ENCODE results near the gene SLC13A2.

The SLC13A2 gene

DNA sequence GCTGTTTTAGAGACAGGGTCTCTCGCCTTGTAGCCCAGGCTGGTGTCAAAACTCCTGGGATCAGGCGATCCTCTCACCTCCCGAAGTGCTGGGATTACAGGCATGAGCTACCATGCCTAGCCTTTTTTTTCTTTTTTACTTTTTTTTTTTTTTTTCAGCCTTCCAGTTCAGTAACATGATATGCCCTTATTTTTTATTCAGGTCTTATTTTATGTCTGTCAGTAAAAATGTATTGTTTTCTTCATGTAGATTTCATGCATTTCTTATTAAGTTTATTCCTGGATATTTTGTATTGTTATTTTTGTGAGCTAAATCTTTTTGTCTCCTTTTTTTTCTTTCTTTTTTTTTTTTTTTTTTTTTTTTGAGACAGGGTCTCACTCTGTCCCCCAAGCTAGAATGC lies 30.0 kb downstream of the SLC13A2 start:
- Histone ChIP-seq H3K4me3 (ENCODE audit: low read depth, low read length) (no peak overlapping the region), H3K27ac (no peak overlapping the region), H2AFZ (no peak overlapping the region), H3K27me3 (ENCODE audit: control insufficient read depth, insufficient read depth, low read length) (no peaks in the 10 kb centered on the region), H3K36me3 (ENCODE audit: control insufficient read depth, insufficient read depth, low read length) (no peaks in the 10 kb centered on the region), H3K9me3 (ENCODE audit: control insufficient read depth, low read length) (no peaks in the 10 kb centered on the region), H3K4me2 (ENCODE audit: low read length) (no peak overlapping the region), H3K79me2 (no peaks in the 10 kb centered on the region), H3K4me1 (no peaks in the 10 kb centered on the region), H3K9ac (no peak overlapping the region)
- TF ChIP-seq, protein P1, sequence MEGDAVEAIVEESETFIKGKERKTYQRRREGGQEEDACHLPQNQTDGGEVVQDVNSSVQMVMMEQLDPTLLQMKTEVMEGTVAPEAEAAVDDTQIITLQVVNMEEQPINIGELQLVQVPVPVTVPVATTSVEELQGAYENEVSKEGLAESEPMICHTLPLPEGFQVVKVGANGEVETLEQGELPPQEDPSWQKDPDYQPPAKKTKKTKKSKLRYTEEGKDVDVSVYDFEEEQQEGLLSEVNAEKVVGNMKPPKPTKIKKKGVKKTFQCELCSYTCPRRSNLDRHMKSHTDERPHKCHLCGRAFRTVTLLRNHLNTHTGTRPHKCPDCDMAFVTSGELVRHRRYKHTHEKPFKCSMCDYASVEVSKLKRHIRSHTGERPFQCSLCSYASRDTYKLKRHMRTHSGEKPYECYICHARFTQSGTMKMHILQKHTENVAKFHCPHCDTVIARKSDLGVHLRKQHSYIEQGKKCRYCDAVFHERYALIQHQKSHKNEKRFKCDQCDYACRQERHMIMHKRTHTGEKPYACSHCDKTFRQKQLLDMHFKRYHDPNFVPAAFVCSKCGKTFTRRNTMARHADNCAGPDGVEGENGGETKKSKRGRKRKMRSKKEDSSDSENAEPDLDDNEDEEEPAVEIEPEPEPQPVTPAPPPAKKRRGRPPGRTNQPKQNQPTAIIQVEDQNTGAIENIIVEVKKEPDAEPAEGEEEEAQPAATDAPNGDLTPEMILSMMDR (IDR thresholded peaks at IDR 0.05): no peak

DNA sequence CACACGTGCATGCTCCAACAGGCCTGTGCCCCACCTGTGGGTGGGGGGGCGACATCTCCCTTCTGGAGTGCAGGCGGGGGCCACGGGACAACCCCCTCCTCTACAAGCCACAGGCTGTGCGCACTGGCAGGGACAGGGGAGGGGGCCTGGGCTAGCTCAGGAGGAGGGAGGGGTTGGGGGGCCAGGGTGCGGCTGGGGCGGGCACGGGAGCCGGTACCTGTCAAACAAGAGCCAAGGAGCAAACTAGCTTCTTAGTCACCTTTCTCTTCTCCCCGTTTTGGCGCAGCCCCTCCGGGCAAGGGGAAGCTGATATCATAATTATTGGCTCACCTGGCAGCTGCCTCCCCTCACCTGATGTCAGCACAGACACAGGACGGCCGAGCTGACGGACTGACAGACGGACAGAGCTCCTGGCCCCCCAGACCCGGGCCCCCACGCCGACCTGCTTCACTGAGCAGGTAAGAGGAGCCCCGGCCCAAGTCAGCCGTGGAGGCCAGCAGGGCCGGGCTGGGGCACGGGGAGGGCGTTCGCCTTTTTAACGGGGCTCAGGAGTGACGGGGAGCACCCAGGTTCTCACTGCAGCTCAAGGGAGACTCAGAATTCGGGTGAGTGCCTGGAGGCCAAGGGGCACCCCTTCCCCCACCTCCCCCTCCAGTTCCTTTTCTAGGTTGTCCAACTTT lies 32.7 kb downstream of the SLC13A2 start, which contains the start of gene FOXN1:
Gene FOXN1, plus strand, starts transcription at position 363 of the 680 bp plus-strand sequence. CDS start 17,622 bp downstream, outside the sequence.
- Histone ChIP-seq H3K9me3 (ENCODE audit: control insufficient read depth, low read length) (no peaks in the 10 kb centered on the region), H3K4me1 (peaks cover 3% of the 10 kb centered on the region), H3K36me3 (ENCODE audit: control insufficient read depth, insufficient read depth, low read length) (no peaks in the 10 kb centered on the region), H2AFZ (peak within 1 kb of the TSS; percentile 22), H3K4me3 (ENCODE audit: low read depth, low read length) (no peak within 1 kb of the TSS), H3K4me2 (ENCODE audit: low read length) (no peak within 1 kb of the TSS), H3K79me2 (no peaks in the 10 kb centered on the region), H3K27ac (no peak within 1 kb of the TSS), H3K27me3 (ENCODE audit: control insufficient read depth, insufficient read depth, low read length) (no peaks in the 10 kb centered on the region), H3K9ac (no peak within 1 kb of the TSS)
- TF ChIP-seq, protein P1 (IDR thresholded peaks at IDR 0.05): no peak

- no peaks in the 10 kb centered on the region for H3K27me3 ChIP-seq (ENCODE audit: control insufficient read depth, insufficient read depth, low read length)
- no peaks in the 10 kb centered on the region for H3K36me3 ChIP-seq (ENCODE audit: control insufficient read depth, insufficient read depth, low read length)
- no peaks in the 10 kb centered on the region for H3K9me3 ChIP-seq (ENCODE audit: control insufficient read depth, low read length)
- no peak overlapping the region for H3K4me2 ChIP-seq (ENCODE audit: low read length)
- TF ChIP-seq, protein P1 (IDR thresholded peaks at IDR 0.05): no peak
- no peak overlapping the region for H3K4me3 ChIP-seq (ENCODE audit: low read depth, low read length)
- H3K27ac ChIP-seq: no peak overlapping the region
- H3K9ac ChIP-seq: no peak overlapping the region
- peaks cover 3% of the 10 kb centered on the region for H3K4me1 ChIP-seq
- no peak overlapping the region for H2AFZ ChIP-seq
- no peaks in the 10 kb centered on the region for H3K79me2 ChIP-seq
These were observed 33.5 kb downstream of the SLC13A2 start for GRCh38 chr17:28506763-28507487.

DNA sequence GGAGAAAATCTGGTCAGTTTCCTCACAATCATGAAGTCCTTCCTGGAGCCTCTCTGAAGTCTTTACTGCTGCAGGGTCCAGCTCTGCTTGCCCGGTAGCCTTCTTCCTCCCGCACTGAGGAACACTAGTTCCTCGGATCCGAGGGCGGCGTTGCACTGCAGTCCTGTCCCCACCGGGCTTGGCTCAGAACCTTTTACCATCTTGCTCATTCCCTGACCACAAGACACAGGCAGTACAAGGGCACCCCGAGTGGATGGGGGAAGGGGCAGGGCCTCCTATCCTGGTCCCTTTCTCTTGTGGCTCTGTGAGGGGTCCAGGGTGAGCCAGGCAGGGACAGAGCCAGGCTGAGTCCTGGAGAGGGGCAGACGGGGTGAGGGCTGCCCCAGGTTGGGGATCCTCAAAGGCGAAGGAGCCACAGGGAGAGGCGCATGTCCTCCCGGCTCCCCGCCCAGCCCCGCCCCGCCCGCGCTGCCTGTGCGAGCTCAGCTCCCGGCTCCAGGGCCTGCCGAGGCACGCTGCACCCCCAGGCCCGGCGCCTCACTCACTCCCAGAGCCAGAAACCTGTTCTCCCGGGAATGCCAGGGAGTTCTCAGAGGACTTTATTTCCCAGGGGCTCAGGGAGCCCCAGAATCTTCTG lies 34.2 kb downstream of the SLC13A2 start:
- H3K9me3 ChIP-seq (ENCODE audit: control insufficient read depth, low read length): no peaks in the 10 kb centered on the region
- no peaks in the 10 kb centered on the region for H3K36me3 ChIP-seq (ENCODE audit: control insufficient read depth, insufficient read depth, low read length)
- no peaks in the 10 kb centered on the region for H3K79me2 ChIP-seq
- H2AFZ ChIP-seq: no peak overlapping the region
- H3K27ac ChIP-seq: no peak overlapping the region
- H3K4me1 ChIP-seq: peaks cover 3% of the 10 kb centered on the region
- H3K9ac ChIP-seq: no peak overlapping the region
- no peak overlapping the region for H3K4me3 ChIP-seq (ENCODE audit: low read depth, low read length)
- TF ChIP-seq, protein P1 (IDR thresholded peaks at IDR 0.05): no peak
- H3K4me2 ChIP-seq (ENCODE audit: low read length): no peak overlapping the region
- no peaks in the 10 kb centered on the region for H3K27me3 ChIP-seq (ENCODE audit: control insufficient read depth, insufficient read depth, low read length)

Data from parathyroid adenoma (tissue), 2 donors.